Stomach (tissue), 4 donors: Measurements from ENCODE around the gene DHRS4L2.

Experiments used
- POLR2A ChIP-seq, 4 donors: fragments of 450-650 bp; IDR thresholded peaks; one replicate each; pipeline ENCODE4 v1.6.1; 2016; ENCODE audit warnings: antibody characterized with exemption in 4 of 4, control low read depth in 2 of 4, mild to moderate bottlenecking in 1 of 4, moderate library complexity in 1 of 4
- POLR2AphosphoS5 ChIP-seq, 3 donors: sonication (generic); formaldehyde crosslinking; IDR thresholded peaks; one replicate each; pipeline ENCODE4 v1.6.1; 2016; ENCODE audit warnings: antibody characterized with exemption in 3 of 3
- TF ChIP-seq, protein P1 (sequence below), 7 experiments: fragments of 450-650 bp in 4 of 7; fragments of 200-600 bp in 3 of 7; sonication (generic) in 3 of 7; IDR thresholded peaks; one replicate each; pipeline ENCODE4 v1.5.1; 2016 to 2019; ENCODE audit warnings: antibody characterized with exemption in 7 of 7, control low read depth in 2 of 7, mild to moderate bottlenecking in 1 of 7

GRCh38 chr14:24051176-24051788, 62.6 kb downstream of the DHRS4L2 start:
- TF ChIP-seq, protein P1, sequence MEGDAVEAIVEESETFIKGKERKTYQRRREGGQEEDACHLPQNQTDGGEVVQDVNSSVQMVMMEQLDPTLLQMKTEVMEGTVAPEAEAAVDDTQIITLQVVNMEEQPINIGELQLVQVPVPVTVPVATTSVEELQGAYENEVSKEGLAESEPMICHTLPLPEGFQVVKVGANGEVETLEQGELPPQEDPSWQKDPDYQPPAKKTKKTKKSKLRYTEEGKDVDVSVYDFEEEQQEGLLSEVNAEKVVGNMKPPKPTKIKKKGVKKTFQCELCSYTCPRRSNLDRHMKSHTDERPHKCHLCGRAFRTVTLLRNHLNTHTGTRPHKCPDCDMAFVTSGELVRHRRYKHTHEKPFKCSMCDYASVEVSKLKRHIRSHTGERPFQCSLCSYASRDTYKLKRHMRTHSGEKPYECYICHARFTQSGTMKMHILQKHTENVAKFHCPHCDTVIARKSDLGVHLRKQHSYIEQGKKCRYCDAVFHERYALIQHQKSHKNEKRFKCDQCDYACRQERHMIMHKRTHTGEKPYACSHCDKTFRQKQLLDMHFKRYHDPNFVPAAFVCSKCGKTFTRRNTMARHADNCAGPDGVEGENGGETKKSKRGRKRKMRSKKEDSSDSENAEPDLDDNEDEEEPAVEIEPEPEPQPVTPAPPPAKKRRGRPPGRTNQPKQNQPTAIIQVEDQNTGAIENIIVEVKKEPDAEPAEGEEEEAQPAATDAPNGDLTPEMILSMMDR (IDR thresholded peaks at IDR 0.05): no peak
- TF ChIP-seq POLR2AphosphoS5 (IDR thresholded peaks at IDR 0.05) (no peak), POLR2A (IDR thresholded peaks at IDR 0.05) (no peak)
